ENCODE data around the gene INHA.
A peak's percentile ranks its signal among the peaks of the same experiment; 100 is the strongest.

Gene INHA

GRCh38 chr2:219572237-219573001, at the start of gene INHA:
INHA (plus strand) TSS chr2:219572310; CDS start chr2:219572375, 65 bp downstream.
- no peak for DNase-seq

- DNase-seq: no peak
These were observed 49.0 kb upstream of the INHA start for GRCh38 chr2:219523031-219523671.

DNA sequence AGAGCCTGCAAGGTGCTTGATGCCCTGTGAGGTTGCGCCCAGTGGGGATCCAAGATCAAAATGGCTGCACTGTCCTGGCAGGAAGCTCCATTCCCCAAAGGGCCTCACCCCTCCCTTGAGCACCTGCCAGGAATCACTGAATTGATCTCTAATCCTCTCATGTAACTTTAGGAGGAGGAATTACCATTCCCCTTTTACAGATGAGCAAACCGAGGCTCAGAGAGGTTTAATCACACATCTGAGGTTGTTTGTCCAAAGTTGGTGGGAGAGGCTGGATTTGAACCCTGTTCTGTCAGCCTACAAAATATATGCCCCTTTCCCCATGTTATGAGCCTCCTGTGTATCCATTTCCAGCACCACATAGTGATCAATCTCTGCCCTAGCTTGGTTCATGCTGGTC, 47.3 kb upstream of the INHA start:
- no peak for DNase-seq

DNA sequence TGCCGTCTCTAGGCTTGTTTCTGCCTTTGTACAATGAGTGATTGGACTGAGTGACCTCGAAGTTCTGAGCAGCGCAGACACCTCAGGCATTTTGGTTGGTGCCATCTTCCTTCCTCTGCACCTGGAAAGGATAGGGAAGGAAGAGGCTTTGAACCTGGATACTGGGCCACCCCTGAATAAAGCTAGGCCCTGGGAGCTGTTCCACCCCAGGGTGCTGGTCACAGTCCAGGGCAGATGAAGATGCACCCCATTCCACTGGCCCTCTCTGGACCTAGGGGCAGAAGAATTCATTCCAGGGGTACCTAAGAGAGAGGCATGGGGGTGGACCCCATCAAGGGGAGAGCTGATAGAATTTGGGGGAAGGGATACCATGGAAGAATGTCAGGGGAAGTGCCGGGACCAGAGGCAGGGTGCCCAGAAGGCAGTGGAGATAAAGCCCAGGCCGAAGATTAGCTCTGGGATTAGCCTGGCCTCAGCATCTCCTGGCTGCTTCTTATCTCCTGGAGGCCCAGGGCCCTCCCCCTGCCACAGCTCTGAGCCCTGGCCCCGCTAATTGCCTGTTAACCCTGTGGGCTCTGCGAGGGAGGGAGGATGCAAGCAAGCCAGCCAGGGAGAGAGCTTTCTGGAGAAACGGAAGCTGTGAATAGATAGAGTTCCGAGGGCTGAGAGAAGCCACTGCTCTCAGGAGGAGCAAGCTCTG, 46.4 kb upstream of the INHA start:
- peak; percentile 65 to 68 for DNase-seq

- DNase-seq: no peak
These were observed 45.6 kb upstream of the INHA start for GRCh38 chr2:219526320-219527075.

DNA sequence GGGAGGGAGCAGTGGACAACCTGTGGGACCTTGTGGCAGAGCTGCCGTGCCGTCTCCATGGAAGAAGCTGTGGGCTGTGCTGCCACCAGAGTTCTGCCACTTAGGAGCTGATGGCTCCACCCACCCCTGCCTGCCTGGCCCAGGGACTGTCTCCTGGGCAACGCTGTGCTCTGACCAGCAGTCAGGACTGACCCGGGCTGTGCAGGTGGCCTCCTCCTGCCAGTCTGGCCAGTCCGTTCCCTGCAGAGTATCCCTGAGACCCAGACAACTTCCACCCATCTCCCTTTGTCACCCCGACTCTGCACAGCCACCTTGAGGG, 45.1 kb upstream of the INHA start:
- no peak for DNase-seq

DNA sequence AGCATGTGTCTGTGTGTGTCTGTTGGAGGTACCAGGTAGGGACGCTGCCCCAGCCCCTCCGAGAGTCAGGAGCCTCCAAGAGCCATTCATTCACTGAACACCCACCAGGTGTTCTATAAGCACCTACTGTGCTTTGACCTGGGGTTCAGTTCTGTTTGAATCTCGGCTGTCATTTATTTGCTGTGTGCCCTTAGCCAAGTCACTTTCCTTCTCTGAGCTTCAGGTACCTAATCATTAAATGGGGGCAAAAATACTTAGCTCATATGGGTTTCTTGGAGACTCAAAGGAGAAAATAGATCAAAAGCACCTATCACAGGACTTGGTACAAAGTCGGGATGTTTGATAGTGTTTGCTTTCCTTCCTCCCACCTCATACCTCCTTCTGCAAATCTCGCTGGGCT, 44.6 kb upstream of the INHA start:
- no peak for DNase-seq

- peak; percentile 62 to 79 for DNase-seq
These were observed 41.8 kb upstream of the INHA start for GRCh38 chr2:219530048-219530963.

GRCh38 chr2:219531639-219532377, 40.3 kb upstream of the INHA start:
- no peak for DNase-seq

- DNase-seq: no peak
These were observed 39.8 kb upstream of the INHA start for GRCh38 chr2:219532378-219532649.

GRCh38 chr2:219533930-219534661, 38.0 kb upstream of the INHA start:
- DNase-seq: no peak

DNA sequence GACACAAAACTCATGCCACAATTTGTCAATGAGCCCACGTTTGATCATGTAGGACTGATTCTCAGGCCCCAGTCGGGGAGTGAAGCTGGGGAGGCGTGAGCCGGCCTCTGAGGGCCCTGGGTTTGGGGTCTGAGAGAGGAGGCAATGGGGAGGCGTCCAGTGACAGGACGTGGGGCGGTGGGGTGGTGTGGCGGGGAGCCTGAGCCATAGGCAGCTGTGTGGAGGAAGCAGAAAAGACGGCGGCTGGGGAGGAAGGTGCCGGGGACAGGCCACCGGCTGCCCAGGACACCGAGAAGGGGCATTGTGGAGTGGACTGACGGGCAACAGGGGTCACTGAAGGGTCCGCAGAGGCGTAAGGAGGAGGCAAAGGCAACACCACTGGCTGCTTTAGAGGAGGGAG, 35.7 kb upstream of the INHA start:
- no peak for DNase-seq

DNA sequence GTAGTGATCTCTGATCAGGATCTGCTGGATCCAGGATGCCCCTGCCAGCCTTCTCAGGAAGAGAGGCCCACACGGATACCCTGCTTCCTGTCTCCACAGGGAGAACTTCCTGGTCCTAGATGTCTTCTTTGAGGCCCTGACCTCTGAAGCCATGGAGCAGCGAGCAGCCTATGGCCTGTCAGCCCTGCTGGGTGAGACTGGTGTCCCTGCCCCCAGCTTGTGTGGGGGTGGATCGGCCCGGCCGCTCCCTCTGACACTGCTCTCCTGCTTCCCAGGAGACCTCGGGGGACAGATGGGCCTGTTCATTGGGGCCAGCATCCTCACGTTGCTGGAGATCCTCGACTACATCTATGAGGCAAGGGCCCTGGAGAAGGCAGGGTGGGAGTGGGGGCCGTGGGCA, 35.1 kb upstream of the INHA start:
- DNase-seq: peak in 1 of 2 experiments; percentile 23

- DNase-seq: no peak
These were observed 34.2 kb upstream of the INHA start for GRCh38 chr2:219537657-219538488.

GRCh38 chr2:219538504-219538951, 33.6 kb upstream of the INHA start:
- no peak for DNase-seq

- DNase-seq: no peak
These were observed 32.9 kb upstream of the INHA start for GRCh38 chr2:219538956-219539788.

DNA sequence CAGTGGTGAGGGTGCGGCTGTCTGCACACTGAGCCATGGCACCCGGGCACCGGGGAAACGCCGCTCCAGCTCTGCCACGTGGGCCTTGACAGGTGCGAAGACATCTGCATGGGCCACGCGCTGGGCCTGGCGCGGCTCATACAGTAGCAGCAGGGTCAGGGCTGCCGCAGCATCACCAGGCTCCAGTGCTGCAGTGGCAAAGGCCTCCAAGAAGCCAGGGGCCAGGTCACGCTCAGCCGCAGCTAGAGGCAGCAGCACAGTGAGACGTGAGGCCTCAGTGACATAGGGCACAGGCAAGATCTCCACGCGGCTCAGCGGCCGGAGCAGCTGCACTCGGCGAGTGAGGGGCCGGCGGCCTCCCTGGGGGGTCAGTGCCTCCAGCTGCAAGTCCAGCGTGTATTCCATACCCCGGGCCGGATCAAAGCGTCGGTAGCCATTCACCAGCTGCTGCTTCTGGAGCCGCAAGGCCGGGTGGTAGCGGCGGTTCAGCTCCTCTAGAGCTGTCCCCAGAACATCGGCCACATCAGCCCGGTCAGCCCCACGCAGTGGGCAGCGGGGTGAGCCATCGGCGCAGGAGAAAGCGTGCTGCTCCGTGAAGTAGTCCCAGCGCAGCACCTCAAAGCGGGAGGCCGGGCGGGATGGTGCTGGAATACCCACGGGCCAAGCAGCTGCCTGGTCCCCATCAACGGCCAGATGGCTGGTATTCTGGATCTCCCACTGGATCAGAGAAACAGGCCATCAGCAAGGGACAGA, 32.0 kb upstream of the INHA start:
- no peak for DNase-seq

DNA sequence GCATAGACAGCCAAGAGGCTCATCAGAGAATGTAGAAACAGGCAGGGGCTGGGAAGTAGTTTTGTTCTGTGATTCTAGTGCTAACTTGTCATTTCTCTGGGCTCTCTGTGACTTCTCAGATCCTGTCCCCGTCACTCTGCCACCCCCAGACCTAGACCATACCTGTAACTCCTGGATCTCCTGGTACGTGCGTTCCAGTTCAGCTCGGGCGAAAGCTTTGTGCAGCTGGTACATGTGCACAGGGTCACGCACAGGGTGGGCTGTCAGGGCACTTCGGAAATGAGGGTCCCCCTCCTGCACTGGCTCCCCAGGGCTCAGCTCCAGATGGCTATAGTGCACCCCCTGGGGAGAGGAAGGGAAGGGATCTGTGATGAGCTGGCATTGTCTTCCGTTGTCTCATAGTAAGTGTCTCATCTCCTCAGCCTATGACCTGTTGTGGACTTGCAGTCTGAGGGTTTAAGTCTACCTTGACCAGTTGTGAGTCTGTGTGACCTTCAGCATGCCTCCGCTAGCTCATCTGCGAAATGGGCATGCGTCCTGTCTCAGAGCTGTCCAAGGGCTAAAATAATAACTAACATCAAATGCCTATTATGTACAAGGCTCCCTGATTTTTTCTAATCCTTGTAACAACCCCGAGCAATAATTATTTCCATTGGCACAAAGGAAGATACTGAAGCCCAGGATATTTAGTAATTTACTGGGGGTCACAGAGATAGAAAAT, 31.2 kb upstream of the INHA start:
- no peak for DNase-seq
